Endodermal cell (in vitro differentiated cells): Measurements from ENCODE around the gene KCNK3. TPM values are rescaled to one million over a fixed set of nuclear protein-coding genes. Genes with fewer than 3 reads are reported as not detected.

Experiments used
- DNase-seq: peaks from one replicate; pipeline ENCODE4 v3.0.0-alpha.2; 2017
- H3K27ac ChIP-seq: 2 replicates; pipeline ENCODE4 v1.5.1; 2013; ENCODE audit warnings: mild to moderate bottlenecking, low read depth, low read length, moderate library complexity
- H3K27me3 ChIP-seq: 2 replicates; pipeline ENCODE4 v1.6.1; 2013; ENCODE audit warnings: mild to moderate bottlenecking, low read length, moderate library complexity; ENCODE audit not compliant: insufficient read depth, control insufficient read depth, poor library complexity, severe bottlenecking
- H3K36me3 ChIP-seq: 2 replicates; pipeline ENCODE4 v1.7.0; 2013; ENCODE audit warnings: mild to moderate bottlenecking, low read length, moderate library complexity; ENCODE audit not compliant: control insufficient read depth, insufficient read depth
- H3K4me1 ChIP-seq: one replicate; pipeline ENCODE4 v1.7.0; 2013; ENCODE audit warnings: low read length; ENCODE audit not compliant: control insufficient read depth, insufficient read depth
- H3K4me3 ChIP-seq: 2 replicates; pipeline ENCODE4 v1.5.1; 2013; ENCODE audit warnings: mild to moderate bottlenecking, low read length, moderate library complexity
- H3K9ac ChIP-seq: 2 replicates; pipeline ENCODE4 v1.6.1; 2013; ENCODE audit warnings: mild to moderate bottlenecking, low read length, moderate library complexity; ENCODE audit not compliant: poor library complexity, severe bottlenecking; ENCODE audit errors: extremely low read depth
- H3K9me3 ChIP-seq: 2 replicates; pipeline ENCODE4 v1.6.1; 2013; ENCODE audit warnings: mild to moderate bottlenecking, low read length, moderate library complexity; ENCODE audit not compliant: control insufficient read depth
- H3K27ac Mint-ChIP-seq: 2 replicates; pipeline ENCODE4 v1.8.0; 2020; ENCODE audit warnings: mixed read lengths
- H3K27me3 Mint-ChIP-seq: 2 replicates; pipeline ENCODE4 v1.8.0; 2021; ENCODE audit warnings: mild to moderate bottlenecking, mixed read lengths; ENCODE audit not compliant: insufficient read depth
- H3K36me3 Mint-ChIP-seq: 2 replicates; pipeline ENCODE4 v1.8.0; 2020; ENCODE audit warnings: low read depth, mixed read lengths
- H3K4me1 Mint-ChIP-seq: 2 replicates; pipeline ENCODE4 v1.8.0; 2020; ENCODE audit warnings: mixed read lengths
- H3K4me3 Mint-ChIP-seq: 2 replicates; pipeline ENCODE4 v1.8.0; 2020; ENCODE audit warnings: mild to moderate bottlenecking, moderate library complexity, mixed read lengths
- H3K9me3 Mint-ChIP-seq: 2 replicates; pipeline ENCODE4 v1.8.0; 2020; ENCODE audit warnings: mild to moderate bottlenecking, mixed read lengths
- WGBS, 2 experiments: methylation state at CpG; one replicate each; pipeline versions ENCODE4 v1.1.5 to v1.1.7; 2013; ENCODE audit warnings: missing lambda C conversion rate in 2 of 2, mixed read lengths in 1 of 2; ENCODE audit not compliant: insufficient coverage in 1 of 2, insufficient read length in 1 of 2; 5-methylcytosine and 5-hydroxymethylcytosine counted together
- total RNA-seq, 2 donors: library from RNA; stranded (reverse); fragmentation: NEBNext Ultra II Directional in 1 of 2; extraction: Animal tissue kit (Norgen Biotek cat#: 25700) in 1 of 2; gene quantifications; 2 replicates in 1 of 2; 3 replicates in 1 of 2; pipeline ENCODE4 v1.2.1, GENCODE V29; 2021
- TF ChIP-seq, protein P1 (sequence below): fragments of 200-600 bp; sonication (generic); conservative IDR thresholded peaks from 2 replicates; pipeline ENCODE4 v1.5.0; 2021; ENCODE audit warnings: antibody characterized with exemption, mild to moderate bottlenecking

Gene KCNK3
- total RNA-seq, 2 donors from 2014 or later = not detected

- peaks cover 14% of the 10 kb centered on the region for H3K4me1 Mint-ChIP-seq
These were observed 13.6 kb downstream of the KCNK3 start for GRCh38 chr2:26706093-26706492.

DNA sequence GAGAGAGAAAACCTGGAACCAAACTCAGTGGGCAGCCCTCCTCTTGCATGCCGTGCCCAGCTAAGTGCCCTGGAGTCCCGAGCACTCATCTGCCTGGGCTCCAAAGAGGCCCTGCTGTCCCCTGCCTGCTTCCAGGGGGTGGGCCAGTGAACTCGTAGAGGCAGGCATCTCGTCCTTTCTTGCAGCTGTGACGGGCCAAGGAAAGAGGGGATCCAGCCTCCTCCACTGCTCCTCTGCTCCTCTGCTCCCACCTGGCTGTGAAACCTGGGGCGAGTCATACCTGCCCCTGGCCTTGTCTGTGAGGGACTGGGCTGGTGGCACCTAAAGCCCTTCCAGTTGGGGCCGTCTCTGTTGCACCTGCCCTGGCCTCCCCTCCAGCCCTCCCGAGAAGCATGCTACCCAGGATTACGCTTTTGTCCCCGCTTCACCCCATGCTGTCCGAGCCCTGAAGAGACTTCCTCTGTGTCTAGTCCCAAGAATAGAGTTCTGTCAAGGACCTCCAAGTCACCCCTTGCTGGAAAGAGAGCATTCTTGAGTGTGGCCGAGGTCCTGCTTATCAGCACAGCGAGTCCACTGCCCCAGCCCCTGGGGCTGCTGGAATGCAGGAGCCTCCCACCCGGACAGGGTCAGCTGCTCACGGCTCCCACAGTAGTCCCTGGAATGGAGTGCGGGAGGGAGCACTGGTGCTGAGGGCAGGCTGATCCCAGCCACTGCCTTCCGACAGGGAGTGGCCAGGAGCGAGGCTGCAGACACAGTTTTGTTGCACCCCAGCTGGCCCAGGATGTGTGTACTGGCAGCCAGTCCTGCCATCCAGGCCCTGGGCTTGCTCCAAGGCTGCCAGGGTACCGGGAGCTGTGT is 14.3 kb downstream of the KCNK3 start:
- Mint-ChIP-seq H3K36me3 (no peaks in the 10 kb centered on the region), H3K9me3 (no peaks in the 10 kb centered on the region), H3K4me3 (no peak overlapping the region), H3K4me1 (peaks cover 14% of the 10 kb centered on the region), H3K27me3 (peaks cover 1% of the 10 kb centered on the region), H3K27ac (peak overlapping the region; percentile 5)
- Histone ChIP-seq H3K4me3 (no peak overlapping the region), H3K9ac (no peak overlapping the region), H3K27ac (no peak overlapping the region), H3K27me3 (no peaks in the 10 kb centered on the region), H3K36me3 (no peaks in the 10 kb centered on the region), H3K9me3 (no peaks in the 10 kb centered on the region), H3K4me1 (no peaks in the 10 kb centered on the region)
- peak; percentile 73 for DNase-seq
- WGBS, 2 experiments = 76 to 81% methylated on average over 11 to 19 of the region's 19 CpGs
- TF ChIP-seq, protein P1, sequence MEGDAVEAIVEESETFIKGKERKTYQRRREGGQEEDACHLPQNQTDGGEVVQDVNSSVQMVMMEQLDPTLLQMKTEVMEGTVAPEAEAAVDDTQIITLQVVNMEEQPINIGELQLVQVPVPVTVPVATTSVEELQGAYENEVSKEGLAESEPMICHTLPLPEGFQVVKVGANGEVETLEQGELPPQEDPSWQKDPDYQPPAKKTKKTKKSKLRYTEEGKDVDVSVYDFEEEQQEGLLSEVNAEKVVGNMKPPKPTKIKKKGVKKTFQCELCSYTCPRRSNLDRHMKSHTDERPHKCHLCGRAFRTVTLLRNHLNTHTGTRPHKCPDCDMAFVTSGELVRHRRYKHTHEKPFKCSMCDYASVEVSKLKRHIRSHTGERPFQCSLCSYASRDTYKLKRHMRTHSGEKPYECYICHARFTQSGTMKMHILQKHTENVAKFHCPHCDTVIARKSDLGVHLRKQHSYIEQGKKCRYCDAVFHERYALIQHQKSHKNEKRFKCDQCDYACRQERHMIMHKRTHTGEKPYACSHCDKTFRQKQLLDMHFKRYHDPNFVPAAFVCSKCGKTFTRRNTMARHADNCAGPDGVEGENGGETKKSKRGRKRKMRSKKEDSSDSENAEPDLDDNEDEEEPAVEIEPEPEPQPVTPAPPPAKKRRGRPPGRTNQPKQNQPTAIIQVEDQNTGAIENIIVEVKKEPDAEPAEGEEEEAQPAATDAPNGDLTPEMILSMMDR = no peak

More at GRCh38 chr2:26706093-26706492, 13.6 kb downstream of the KCNK3 start:
- Mint-ChIP-seq H3K27me3 (peaks cover 5% of the 10 kb centered on the region), H3K36me3 (no peaks in the 10 kb centered on the region), H3K27ac (no peak overlapping the region), H3K9me3 (no peaks in the 10 kb centered on the region), H3K4me3 (no peak overlapping the region)
- H3K27ac ChIP-seq = no peak overlapping the region
- no peak overlapping the region for H3K4me3 ChIP-seq
- WGBS, 2 experiments = 67 to 72% methylated on average over 1 to 3 of the region's 3 CpGs
- no peak overlapping the region for H3K9ac ChIP-seq
- H3K4me1 ChIP-seq = no peaks in the 10 kb centered on the region
- H3K36me3 ChIP-seq = no peaks in the 10 kb centered on the region
- DNase-seq = no peak
- TF ChIP-seq, protein P1 = no peak
- H3K9me3 ChIP-seq = no peaks in the 10 kb centered on the region
- no peaks in the 10 kb centered on the region for H3K27me3 ChIP-seq

- Histone ChIP-seq H3K27ac (no peak overlapping the region), H3K27me3 (no peaks in the 10 kb centered on the region), H3K9ac (no peak overlapping the region), H3K36me3 (no peaks in the 10 kb centered on the region), H3K4me3 (no peak overlapping the region), H3K9me3 (no peaks in the 10 kb centered on the region), H3K4me1 (no peaks in the 10 kb centered on the region)
- no peaks in the 10 kb centered on the region for H3K9me3 Mint-ChIP-seq
- 81 to 85% methylated on average over 4 to 5 of the region's 5 CpGs for WGBS, 2 experiments
- peaks cover 14% of the 10 kb centered on the region for H3K4me1 Mint-ChIP-seq
- H3K4me3 Mint-ChIP-seq = no peak overlapping the region
- TF ChIP-seq, protein P1 = no peak
- no peak for DNase-seq
- peaks cover 1% of the 10 kb centered on the region for H3K27me3 Mint-ChIP-seq
- H3K27ac Mint-ChIP-seq = no peak overlapping the region
- no peaks in the 10 kb centered on the region for H3K36me3 Mint-ChIP-seq
These were observed 15.2 kb downstream of the KCNK3 start for GRCh38 chr2:26707747-26708146.
